ENCODE data around the gene CPED1. TPM values are rescaled to one million over a fixed set of nuclear protein-coding genes. Genes with fewer than 3 reads are reported as not detected.
"Not testable (repeated sequence)": the region's sequence is repeated elsewhere in the genome, so short reads cannot be mapped to it uniquely, and the experiment has no call there.

Gene CPED1
- total RNA-seq, 1 donor from 2014 or later: 38.6 TPM

GRCh38 chr7:120981117-120981516, 7.4 kb upstream of the CPED1 start:
- TF ChIP-seq, protein P1, sequence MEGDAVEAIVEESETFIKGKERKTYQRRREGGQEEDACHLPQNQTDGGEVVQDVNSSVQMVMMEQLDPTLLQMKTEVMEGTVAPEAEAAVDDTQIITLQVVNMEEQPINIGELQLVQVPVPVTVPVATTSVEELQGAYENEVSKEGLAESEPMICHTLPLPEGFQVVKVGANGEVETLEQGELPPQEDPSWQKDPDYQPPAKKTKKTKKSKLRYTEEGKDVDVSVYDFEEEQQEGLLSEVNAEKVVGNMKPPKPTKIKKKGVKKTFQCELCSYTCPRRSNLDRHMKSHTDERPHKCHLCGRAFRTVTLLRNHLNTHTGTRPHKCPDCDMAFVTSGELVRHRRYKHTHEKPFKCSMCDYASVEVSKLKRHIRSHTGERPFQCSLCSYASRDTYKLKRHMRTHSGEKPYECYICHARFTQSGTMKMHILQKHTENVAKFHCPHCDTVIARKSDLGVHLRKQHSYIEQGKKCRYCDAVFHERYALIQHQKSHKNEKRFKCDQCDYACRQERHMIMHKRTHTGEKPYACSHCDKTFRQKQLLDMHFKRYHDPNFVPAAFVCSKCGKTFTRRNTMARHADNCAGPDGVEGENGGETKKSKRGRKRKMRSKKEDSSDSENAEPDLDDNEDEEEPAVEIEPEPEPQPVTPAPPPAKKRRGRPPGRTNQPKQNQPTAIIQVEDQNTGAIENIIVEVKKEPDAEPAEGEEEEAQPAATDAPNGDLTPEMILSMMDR (IDR thresholded peaks at IDR 0.05): no peak
- DNase-seq (no peak), ATAC-seq (no peak)
- Histone ChIP-seq H3K4me3 (no peak overlapping the region), H3K9me3 (no peaks in the 10 kb centered on the region), H3K36me3 (peaks cover 8% of the 10 kb centered on the region), H3K27ac (no peak overlapping the region), H3K27me3 (ENCODE audit: low read depth) (no peaks in the 10 kb centered on the region), H3K4me1 (no peaks in the 10 kb centered on the region)
- intact Hi-C loops (cut with DNase I): loop anchor here (10.0 kb wide), 1 partner anchor 124 kb away; no protein-coding TSS in a partner anchor

DNA sequence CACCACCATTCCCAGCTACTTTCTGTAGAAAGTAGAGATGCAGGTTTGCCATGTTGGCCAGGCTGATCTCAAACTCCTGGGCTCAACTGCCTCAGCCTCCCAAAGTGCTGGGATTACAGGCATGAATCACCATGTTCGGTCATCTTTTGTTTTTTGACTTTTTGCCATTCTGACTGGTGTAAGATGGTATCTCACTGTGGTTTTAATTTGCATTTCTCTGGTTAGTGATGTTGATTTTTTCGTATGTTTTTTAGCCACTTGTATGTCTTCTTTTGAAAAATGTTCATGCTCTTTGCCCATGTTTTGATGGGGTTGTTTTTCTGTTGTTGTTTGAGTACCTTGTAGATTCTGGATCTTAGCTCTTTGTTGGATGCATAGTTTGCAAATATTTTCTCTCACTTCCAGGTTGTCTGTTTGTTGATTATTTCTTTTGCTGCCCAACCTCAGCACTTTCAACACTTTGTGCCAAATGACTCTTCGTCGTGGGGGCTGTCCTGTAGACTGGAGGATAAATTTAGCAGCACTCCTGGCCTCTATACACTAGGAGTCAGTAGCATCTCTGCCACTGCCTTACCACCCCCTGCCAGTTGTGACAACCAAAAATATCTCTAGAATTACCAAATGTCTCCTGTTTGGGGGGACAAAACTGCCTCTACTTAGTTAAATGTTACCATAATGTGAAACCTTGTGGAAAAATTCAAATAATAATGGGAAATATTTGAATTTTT, 6.5 kb upstream of the CPED1 start:
- no peak overlapping the region for H3K27ac ChIP-seq
- ATAC-seq (no peak), DNase-seq (no peak)
- TF ChIP-seq, protein P1 (IDR thresholded peaks at IDR 0.05): no peak
- H3K27me3 ChIP-seq (ENCODE audit: low read depth): no peaks in the 10 kb centered on the region
- no peaks in the 10 kb centered on the region for H3K36me3 ChIP-seq
- intact Hi-C loops (cut with DNase I): loop anchor here (10.0 kb wide), 1 partner anchor 123 kb away; no protein-coding TSS in a partner anchor
- no peaks in the 10 kb centered on the region for H3K4me1 ChIP-seq
- H3K9me3 ChIP-seq: no peaks in the 10 kb centered on the region
- no peak overlapping the region for H3K4me3 ChIP-seq

DNA sequence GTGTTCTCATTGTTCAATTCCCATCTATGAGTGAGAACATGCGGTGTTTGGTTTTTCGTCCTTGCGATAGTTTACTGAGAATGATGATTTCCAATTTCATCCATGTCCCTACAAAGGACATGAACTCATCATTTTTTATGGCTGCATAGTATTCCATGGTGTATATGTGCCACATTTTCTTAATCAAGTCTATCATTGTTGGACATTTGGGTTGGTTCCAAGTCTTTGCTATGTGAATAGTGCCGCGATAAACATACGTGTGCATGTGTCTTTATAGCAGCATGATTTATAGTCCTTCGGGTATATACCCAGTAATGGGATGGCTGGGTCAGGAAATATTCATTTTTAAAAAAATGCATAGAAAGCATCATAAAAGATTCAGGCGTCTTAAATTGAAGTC, 4.9 kb upstream of the CPED1 start:
- H3K27ac ChIP-seq; H3K9me3 ChIP-seq; H3K27me3 ChIP-seq (ENCODE audit: low read depth); H3K4me3 ChIP-seq; H3K36me3 ChIP-seq; DNase-seq; ATAC-seq: not testable (repeated sequence)
- intact Hi-C loops (cut with DNase I): loop anchor here (10.0 kb wide), 1 partner anchor 121 kb away; no protein-coding TSS in a partner anchor
- peaks cover 13% of the 10 kb centered on the region for H3K4me1 ChIP-seq

DNA sequence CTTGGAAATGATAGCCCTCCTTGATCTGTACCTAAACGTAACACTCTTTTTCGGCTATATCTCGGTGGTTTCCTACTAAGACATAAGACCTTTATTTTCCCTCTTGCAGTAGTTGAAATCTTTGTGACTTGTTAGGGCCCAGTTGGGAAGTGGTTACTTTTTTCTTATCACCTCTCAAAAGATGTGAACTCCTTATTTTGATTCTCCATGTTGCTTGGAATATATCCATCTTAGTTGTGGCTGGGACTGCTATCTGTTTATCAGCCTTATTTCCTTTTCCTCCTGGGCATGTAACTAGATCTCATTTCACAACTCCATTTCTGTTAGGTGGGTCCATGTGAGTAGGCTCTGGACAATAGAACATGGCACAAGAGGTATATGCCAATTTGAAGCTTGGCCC, 4.1 kb upstream of the CPED1 start:
- Histone ChIP-seq H3K4me1 (peaks cover 15% of the 10 kb centered on the region), H3K27me3 (ENCODE audit: low read depth) (no peaks in the 10 kb centered on the region), H3K9me3 (no peaks in the 10 kb centered on the region), H3K36me3 (no peaks in the 10 kb centered on the region), H3K27ac (no peak overlapping the region), H3K4me3 (no peak overlapping the region)
- TF ChIP-seq, protein P1 (IDR thresholded peaks at IDR 0.05): no peak
- ATAC-seq (no peak), DNase-seq (no peak)
- intact Hi-C loops (cut with DNase I): loop anchor here (10.0 kb wide), 1 partner anchor 120 kb away; no protein-coding TSS in a partner anchor

DNA sequence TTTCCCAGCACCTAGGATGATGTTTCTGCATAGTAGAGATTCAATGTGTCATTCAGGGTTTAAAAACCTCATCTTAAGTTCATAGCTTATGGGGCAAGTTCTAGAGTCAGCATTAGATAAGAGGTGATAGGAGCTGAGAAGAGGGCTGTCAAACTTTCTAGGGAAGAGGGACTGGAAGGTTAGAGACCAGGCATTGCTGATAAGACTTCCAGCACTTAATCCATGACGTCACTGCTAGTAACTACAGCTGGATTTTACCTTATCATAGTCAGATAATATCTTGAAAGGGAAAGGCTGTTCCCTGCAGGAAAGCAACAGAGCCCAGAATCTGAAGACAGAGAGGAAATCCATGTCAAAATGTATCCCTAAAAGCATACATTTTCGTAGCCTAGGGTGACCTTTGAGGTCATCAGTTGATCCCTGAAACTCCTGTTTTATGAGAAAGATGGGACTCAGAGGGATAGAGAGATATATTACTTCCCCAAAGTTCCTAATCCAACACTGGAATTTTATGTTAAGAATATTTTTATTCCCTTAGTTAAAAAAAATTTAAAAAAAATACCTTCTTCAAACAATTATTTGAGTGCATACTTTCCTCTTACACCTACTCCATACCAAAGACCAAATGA, 3.3 kb upstream of the CPED1 start:
- Histone ChIP-seq H3K27me3 (ENCODE audit: low read depth) (no peaks in the 10 kb centered on the region), H3K9me3 (no peaks in the 10 kb centered on the region), H3K36me3 (no peaks in the 10 kb centered on the region), H3K27ac (no peak overlapping the region), H3K4me3 (no peak overlapping the region), H3K4me1 (peaks cover 18% of the 10 kb centered on the region)
- no peak for DNase-seq
- intact Hi-C loops (cut with DNase I): loop anchor here (10.0 kb wide), 1 partner anchor 120 kb away; no protein-coding TSS in a partner anchor
- no peak for ATAC-seq
- TF ChIP-seq, protein P1 (IDR thresholded peaks at IDR 0.05): no peak

DNA sequence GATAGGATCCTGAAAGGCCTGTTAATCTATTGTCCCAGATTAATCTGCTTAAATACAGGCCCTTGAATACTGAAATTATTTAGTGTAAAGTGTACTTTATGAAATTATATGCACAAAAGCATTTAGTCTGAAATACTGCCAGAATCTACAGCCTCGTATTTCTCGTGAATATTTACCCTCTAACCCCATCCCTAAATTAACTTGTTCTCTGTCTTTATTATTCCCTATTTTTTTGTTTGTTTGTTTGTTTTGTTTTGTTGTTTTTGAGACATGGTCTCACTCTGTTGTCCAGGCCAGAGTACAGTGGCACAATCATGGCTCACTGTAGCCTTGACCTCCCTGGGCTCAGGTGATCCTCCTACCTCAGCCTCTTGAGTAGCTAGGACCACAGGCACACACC, 2.7 kb upstream of the CPED1 start:
- no peak overlapping the region for H3K4me3 ChIP-seq
- H3K36me3 ChIP-seq: no peaks in the 10 kb centered on the region
- no peaks in the 10 kb centered on the region for H3K27me3 ChIP-seq (ENCODE audit: low read depth)
- no peak overlapping the region for H3K27ac ChIP-seq
- no peak for DNase-seq
- H3K4me1 ChIP-seq: peaks cover 24% of the 10 kb centered on the region
- ATAC-seq: no peak
- no peaks in the 10 kb centered on the region for H3K9me3 ChIP-seq
- TF ChIP-seq, protein P1 (IDR thresholded peaks at IDR 0.05): no peak
- intact Hi-C loops (cut with DNase I): loop anchor here (10.0 kb wide), 1 partner anchor 119 kb away; no protein-coding TSS in a partner anchor
